Ishikawa (cell line): Measurements from ENCODE around the gene SSH2.
A peak's percentile ranks its signal among the peaks of the same experiment; 100 is the strongest.

Experiments used
- CEBPB ChIP-seq: IDR thresholded peaks from 2 replicates; pipeline ENCODE4 v1.6.1; 2012
- CREB1 ChIP-seq: IDR thresholded peaks from 2 replicates; pipeline ENCODE4 v1.6.1; 2012; ENCODE audit warnings: low read depth
- EGR1 ChIP-seq: IDR thresholded peaks from 2 replicates; pipeline ENCODE4 v1.6.1; 2012
- EP300 ChIP-seq: IDR thresholded peaks from 2 replicates; pipeline ENCODE4 v1.6.1; 2012; ENCODE audit warnings: borderline replicate concordance
- FOXM1 ChIP-seq: IDR thresholded peaks from 2 replicates; pipeline ENCODE4 v1.6.1; 2012; ENCODE audit warnings: low read depth, borderline replicate concordance
- NFIC ChIP-seq: IDR thresholded peaks from 2 replicates; pipeline ENCODE4 v1.6.1; 2012
- RAD21 ChIP-seq: IDR thresholded peaks from 2 replicates; pipeline ENCODE4 v1.6.1; 2012; ENCODE audit warnings: low read depth
- REST ChIP-seq: IDR thresholded peaks from 2 replicates; pipeline ENCODE4 v1.6.1; 2012; ENCODE audit warnings: low read depth, mild to moderate bottlenecking
- TAF1 ChIP-seq: IDR thresholded peaks from 2 replicates; pipeline ENCODE4 v1.6.1; 2012; ENCODE audit warnings: low read depth, mild to moderate bottlenecking
- TCF12 ChIP-seq: IDR thresholded peaks from 2 replicates; pipeline ENCODE4 v1.6.1; 2012; ENCODE audit warnings: low read depth
- TEAD4 ChIP-seq: IDR thresholded peaks from 2 replicates; pipeline ENCODE4 v1.6.1; 2012
- USF1 ChIP-seq: IDR thresholded peaks from 2 replicates; pipeline ENCODE4 v1.6.1; 2012
- YY1 ChIP-seq: IDR thresholded peaks from 2 replicates; pipeline ENCODE4 v1.6.1; 2012; ENCODE audit warnings: low read depth
- ZBTB7A ChIP-seq: IDR thresholded peaks from 2 replicates; pipeline ENCODE4 v1.6.1; 2012; ENCODE audit warnings: low read depth
- TF ChIP-seq, protein P1 (sequence below): IDR thresholded peaks from 2 replicates; pipeline ENCODE4 v1.6.1; 2012

SSH2 gene

DNA sequence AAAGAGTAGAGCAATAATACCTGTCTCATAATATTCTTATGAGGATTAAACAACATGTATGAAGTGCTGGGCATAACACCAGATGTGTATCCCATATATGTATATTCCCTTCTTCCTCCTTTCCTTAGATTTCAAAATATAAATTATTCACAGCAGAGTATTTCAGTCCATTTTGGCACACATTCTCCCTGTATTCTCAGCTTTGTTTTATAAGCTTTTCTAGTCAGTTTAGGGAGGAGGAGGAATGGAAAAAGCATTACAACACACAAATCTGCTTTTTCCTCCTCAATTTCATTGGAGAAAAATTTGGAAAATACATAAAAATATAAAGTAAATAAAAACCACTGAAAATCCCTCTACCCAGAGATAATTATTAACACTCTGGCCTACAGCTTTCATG, 260.8 kb downstream of the SSH2 start:
- TF ChIP-seq TEAD4 (no peak), ZBTB7A (no peak), TCF12 (no peak), FOXM1 (no peak), TAF1 (no peak), USF1 (no peak), CREB1 (no peak), EP300 (no peak), REST (no peak), YY1 (no peak), EGR1 (no peak), NFIC (no peak), CEBPB (no peak), RAD21 (no peak)
- TF ChIP-seq, protein P1, sequence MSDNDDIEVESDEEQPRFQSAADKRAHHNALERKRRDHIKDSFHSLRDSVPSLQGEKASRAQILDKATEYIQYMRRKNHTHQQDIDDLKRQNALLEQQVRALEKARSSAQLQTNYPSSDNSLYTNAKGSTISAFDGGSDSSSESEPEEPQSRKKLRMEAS, result no peak

DNA sequence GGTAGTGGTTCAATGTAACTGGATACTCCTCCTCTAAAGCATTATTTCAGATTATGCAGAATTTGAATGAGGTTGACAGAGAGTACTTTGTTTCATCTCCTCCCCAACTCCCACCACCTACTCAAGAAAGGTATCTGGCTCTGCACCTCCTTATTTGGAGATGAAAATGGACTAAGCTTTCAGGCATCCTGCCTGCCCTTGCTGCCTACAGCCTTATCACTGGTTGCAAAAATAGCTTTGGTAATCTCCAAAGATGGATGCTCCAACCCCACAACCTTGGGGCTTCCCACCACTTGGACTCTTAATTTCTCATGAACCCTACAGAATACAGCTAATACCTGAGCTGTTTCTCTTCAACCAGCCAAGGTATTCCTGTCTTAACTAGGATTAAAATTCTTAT, 262.1 kb downstream of the SSH2 start:
- TF ChIP-seq ZBTB7A (no peak), YY1 (no peak), USF1 (no peak), EP300 (no peak), CEBPB (no peak), EGR1 (no peak), FOXM1 (no peak), CREB1 (no peak), TEAD4 (no peak)
- TF ChIP-seq, protein P1, result no peak

DNA sequence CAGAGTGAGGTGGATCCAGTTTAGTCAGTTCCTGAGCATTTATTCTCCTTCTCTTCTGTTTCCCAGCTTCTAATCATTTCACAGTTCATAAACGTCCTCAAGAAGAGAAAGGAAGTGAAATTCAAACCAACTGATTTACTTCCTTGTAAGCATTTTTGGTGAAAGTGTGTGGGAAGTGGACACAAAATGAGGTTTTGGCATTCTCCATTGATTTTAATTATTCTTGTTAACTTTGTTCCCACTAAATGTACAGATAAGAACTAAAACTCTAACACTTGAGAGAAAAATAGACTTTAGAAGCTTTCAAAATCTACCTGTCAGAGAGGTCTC, 264.6 kb downstream of the SSH2 start:
- TF ChIP-seq CEBPB (no peak), YY1 (no peak), EP300 (no peak), EGR1 (no peak), TAF1 (no peak), CREB1 (no peak)

DNA sequence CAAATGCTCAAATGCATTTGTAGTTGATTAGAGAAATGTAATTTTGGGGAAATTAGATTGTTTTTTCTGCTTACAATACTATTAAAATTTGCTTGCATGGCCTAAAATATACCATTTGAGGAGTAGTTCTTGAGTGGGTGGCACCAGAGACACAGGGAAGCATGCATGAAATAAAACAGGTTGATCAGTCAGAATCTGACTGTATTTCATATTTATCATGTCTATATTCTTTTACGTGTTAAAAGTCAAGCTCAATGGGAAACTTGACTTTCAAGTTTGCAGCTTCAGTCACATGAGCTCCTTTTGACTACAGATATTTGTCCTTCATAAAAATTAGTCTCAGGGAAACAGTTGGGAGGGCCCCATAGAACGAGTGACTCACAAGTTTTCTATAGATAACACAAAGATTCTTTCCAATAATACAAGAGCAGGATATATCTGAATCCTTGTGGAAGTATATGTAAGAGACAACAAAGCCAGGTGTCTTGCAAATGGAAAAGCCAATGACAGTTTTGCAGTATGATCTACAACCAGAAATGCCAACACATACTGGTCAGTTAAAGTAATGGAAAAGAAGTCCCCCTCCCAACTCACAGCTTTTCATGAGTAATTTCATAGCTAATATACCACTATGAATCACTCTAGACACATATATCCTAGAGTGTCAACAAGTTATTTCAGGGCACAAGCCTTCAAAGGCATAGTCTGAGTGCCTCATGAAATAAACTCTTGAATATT, 265.1 kb downstream of the SSH2 start:
- TF ChIP-seq, protein P1, result no peak

- TF ChIP-seq FOXM1 (no peak), TEAD4 (no peak), REST (no peak)
These were observed 266.9 kb downstream of the SSH2 start for GRCh38 chr17:29663155-29663554.

- TF ChIP-seq ZBTB7A (no peak), CEBPB (0 out of 2 replicates have a peak, but pooled peaks have one; percentile 10), YY1 (no peak), FOXM1 (no peak), TCF12 (no peak), CREB1 (no peak)
These were observed 268.8 kb downstream of the SSH2 start for GRCh38 chr17:29661213-29661612.

GRCh38 chr17:29659155-29659554, 270.9 kb downstream of the SSH2 start:
- TF ChIP-seq CEBPB (no peak), TAF1 (no peak), ZBTB7A (no peak), USF1 (no peak), NFIC (no peak), YY1 (no peak), FOXM1 (no peak), EGR1 (no peak), RAD21 (no peak), CREB1 (no peak)
